ENCODE results near the gene TEN1.
"Not testable (repeated sequence)": the region's sequence is repeated elsewhere in the genome, so short reads cannot be mapped to it uniquely, and the experiment has no call there.

Gene TEN1

DNA sequence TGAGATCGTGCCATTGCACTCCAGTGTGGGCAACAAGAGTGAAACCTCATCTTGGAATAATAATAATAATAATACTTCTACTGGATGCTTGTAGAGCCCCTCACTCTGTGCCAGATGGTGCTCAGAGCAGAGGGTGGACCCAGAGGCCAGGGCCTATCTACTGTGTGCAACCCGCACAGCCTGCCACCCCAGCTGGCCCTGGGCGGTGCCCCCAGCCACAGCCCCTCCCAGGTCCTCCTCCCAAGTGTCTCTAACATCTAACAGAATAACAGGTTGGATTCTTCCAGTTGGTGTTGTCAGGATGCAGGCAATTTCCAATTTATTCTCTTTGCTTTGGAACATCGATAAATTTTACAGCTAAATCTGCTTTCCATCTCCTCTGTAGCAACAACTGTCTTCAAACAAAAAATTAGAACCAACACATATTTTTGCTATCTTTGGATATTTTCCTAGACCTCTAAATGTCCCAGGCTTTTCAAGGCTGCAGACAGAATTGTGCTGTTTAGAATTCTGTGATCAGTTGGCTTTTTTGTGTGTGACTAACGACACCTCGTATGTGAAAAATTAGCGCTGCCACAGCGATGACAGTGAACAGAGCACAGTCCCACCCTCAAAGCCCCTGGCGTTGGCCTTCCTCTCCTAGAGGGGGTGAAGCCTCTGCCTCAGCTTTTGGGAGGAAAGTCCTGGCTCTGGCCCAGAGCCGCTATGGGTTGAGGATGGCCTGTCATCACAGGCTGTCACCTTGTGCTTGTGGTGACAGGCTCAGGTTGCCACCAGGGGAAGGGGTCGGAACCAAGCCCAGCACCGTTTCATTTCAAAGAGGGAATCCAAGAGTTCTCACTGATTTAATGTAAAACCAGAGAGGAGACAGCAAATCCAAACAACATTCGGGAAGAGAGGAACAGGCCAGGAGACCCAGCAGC is 55.6 kb downstream of the TEN1 start:
- DNase-seq (ENCODE audit: low read depth): no peak
- H3K4me3 ChIP-seq (ENCODE audit: low read depth, low read length): no peak overlapping the region

DNA sequence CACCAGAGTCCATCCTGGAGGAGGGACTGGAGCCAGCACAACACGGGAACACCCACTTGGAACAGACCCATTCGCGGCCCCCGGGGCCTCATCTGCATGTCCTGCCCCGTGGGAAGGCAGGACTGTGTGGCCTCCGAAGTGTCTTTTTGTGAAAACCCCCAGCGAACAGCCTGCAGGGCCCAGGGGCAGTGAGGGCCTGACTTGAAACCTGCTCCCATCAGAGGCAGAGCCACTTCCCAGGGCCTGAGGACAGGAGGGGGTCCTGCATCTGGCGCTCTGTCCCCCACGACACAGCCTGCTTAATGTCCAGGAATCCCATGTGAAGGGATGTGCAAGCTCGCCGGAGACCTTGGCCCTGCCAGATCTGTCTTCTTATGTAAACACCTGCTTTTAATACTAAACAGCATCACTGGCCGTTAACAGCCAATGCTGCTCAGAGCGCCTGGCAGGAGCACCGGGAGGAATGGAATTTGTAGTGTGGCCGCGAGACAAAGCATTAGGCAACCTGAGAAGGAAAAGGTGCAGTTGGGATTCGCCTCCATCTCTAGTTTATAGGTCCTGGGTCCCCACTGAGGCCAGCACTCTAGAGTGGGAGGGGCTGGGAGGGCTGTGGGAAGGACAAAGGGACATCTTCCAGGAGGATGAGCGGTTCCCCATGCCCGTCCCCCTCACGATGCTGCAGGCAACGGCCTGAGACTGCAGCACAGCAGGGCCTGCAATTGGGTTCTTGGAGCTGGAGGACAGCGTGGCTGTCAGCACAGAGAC is 57.6 kb downstream of the TEN1 start:
- TF ChIP-seq, protein P1, sequence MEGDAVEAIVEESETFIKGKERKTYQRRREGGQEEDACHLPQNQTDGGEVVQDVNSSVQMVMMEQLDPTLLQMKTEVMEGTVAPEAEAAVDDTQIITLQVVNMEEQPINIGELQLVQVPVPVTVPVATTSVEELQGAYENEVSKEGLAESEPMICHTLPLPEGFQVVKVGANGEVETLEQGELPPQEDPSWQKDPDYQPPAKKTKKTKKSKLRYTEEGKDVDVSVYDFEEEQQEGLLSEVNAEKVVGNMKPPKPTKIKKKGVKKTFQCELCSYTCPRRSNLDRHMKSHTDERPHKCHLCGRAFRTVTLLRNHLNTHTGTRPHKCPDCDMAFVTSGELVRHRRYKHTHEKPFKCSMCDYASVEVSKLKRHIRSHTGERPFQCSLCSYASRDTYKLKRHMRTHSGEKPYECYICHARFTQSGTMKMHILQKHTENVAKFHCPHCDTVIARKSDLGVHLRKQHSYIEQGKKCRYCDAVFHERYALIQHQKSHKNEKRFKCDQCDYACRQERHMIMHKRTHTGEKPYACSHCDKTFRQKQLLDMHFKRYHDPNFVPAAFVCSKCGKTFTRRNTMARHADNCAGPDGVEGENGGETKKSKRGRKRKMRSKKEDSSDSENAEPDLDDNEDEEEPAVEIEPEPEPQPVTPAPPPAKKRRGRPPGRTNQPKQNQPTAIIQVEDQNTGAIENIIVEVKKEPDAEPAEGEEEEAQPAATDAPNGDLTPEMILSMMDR (IDR thresholded peaks at IDR 0.05; ENCODE audit: insufficient read depth, low read depth, low read length, missing control alignments): no peak
- H3K4me3 ChIP-seq (ENCODE audit: low read depth, low read length): no peak overlapping the region
- no peak for DNase-seq (ENCODE audit: low read depth)

More for the DNA sequence above, 55.6 kb downstream of the TEN1 start:
- TF ChIP-seq, protein P1 (IDR thresholded peaks at IDR 0.05; ENCODE audit: insufficient read depth, low read depth, low read length, missing control alignments): no peak

DNA sequence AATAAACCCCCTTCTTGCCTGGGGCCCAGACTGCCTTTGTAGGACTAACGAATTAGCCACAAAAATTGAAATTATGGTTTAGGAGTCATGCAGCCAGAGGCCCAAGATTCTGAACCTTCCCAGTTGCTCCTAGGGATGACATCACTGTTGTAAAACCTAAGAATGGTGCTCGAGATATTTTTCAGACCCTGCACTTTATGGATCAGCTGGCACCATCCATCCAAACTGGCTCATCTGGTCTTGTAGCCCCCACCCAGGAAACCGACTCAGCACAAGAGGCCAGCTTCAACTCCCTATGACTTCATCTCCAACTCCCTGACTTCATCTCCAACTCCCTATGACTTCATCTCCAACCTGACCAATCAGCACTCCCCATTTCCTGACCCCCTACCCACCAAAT is 59.0 kb downstream of the TEN1 start:
- DNase-seq (ENCODE audit: low read depth): no peak
- H3K4me3 ChIP-seq (ENCODE audit: low read depth, low read length): no peak overlapping the region
- TF ChIP-seq, protein P1 (IDR thresholded peaks at IDR 0.05; ENCODE audit: insufficient read depth, low read depth, low read length, missing control alignments): no peak

DNA sequence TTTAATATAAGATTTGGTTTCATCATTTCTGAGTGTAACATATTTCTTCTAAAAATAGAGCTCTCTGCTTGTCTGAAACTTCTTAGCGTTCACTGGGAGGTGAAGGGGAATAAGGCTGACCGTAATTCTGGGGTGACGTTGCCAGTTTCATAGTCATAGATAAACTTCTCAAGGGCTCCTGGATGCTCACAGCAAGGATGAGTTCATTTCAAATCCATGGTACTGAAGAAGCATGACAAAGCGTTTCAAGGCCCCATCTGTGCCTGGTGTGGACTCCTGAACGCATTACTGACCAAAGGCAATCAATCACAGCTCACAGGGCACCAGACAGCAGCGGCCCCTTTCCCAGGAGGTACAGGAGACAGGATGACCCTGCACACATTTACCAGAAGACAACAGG is 60.1 kb downstream of the TEN1 start:
- H3K4me3 ChIP-seq (ENCODE audit: low read depth, low read length): no peak overlapping the region
- TF ChIP-seq, protein P1 (IDR thresholded peaks at IDR 0.05; ENCODE audit: insufficient read depth, low read depth, low read length, missing control alignments): no peak
- no peak for DNase-seq (ENCODE audit: low read depth)

DNA sequence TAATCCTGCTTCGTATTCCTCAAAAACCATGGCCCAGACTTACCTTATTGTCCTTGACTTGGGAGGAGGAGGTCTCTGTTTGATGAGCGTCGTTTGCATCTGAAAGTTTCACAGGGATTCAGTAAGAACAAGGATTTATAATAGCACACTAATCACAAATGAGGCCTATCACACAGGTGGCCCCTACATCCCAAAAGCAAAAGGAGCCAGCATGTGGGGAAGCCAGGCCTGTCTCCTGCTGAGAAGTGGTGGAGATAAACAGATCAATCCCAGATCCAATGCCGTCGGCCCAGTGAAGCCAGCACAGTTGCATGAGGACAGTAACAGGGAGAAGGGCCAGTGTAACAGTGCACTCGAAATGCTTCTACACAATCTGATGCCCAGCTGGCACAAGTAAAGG is 61.3 kb downstream of the TEN1 start:
- TF ChIP-seq, protein P1 (IDR thresholded peaks at IDR 0.05; ENCODE audit: insufficient read depth, low read depth, low read length, missing control alignments): no peak
- DNase-seq (ENCODE audit: low read depth): no peak
- no peak overlapping the region for H3K4me3 ChIP-seq (ENCODE audit: low read depth, low read length)

DNA sequence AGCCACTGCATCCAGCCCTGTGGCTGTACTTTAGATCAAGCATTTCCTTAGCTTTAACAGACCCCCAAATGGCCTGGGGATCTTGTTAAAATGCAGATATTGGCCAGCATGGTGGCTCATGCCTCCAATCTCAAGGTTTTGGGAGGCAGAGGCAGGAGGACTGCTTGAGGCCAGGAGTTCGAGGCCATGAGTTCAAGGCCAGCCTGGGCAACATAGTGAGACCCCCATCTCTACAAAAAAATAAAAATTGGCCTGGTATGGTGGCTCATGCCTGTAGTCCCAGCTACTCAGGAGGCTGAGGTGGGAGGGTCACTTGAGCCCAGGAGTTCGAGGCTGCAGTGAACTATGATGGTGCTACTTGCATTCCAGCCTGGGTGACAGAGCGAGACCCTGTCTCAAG is 63.8 kb downstream of the TEN1 start:
- DNase-seq (ENCODE audit: low read depth); H3K4me3 ChIP-seq (ENCODE audit: low read depth, low read length): not testable (repeated sequence)

DNA sequence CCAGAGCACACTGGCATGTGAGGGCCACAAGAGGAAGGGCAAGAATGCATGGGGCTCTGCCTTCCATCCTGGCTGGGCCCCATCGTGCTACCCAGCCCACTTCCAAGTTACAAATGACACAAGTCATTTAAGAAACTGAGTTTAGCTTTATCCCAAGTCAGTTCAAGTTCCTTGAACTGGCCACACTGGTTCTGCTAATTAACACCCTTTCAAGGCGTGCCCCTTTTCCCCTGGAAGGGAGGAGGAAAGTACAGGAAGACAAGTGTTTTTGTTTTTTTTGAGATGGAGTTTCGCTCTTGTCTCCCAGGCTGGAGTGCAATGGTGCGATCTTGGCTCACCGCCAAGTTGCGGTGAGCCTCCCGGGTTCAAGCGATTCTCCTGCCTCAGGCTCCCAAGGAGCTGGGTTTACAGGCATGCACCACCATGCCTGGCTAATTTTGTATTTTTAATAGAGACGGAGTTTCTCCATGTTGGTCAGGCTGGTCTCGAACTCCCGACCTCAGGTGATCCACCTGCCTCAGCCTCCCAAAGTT is 65.5 kb downstream of the TEN1 start:
- H3K4me3 ChIP-seq (ENCODE audit: low read depth, low read length); DNase-seq (ENCODE audit: low read depth): not testable (repeated sequence)

Measured in GM12865 (cell line).